GM21526 (cell line): ENCODE data around the gene CCL7.
"Not testable (repeated sequence)": the region's sequence is repeated elsewhere in the genome, so short reads cannot be mapped to it uniquely, and the experiment has no call there.

Experiments
- ATAC-seq: cut with Tn5 transposase; IDR thresholded peaks from one replicate; pipeline ENCODE4 v1.9.1; 2021; ENCODE audit warnings: moderate library complexity; ENCODE audit not compliant: unreplicated experiment, low FRiP score

The CCL7 gene

GRCh38 chr17:34269969-34270368, at the start of gene CCL7:
CCL7 (plus strand) TSS chr17:34270221; CDS start chr17:34270291, 70 bp downstream.
- ATAC-seq, result no peak

- ATAC-seq, result no peak
Measured at GRCh38 chr17:34220752-34221395, 49.1 kb upstream of the CCL7 start.

- no peak for ATAC-seq
Measured at GRCh38 chr17:34221411-34221810, 48.6 kb upstream of the CCL7 start.

- no peak for ATAC-seq
Measured at GRCh38 chr17:34222722-34223497, 47.1 kb upstream of the CCL7 start.

- no peak for ATAC-seq
Measured at GRCh38 chr17:34225046-34225445, 45.0 kb upstream of the CCL7 start.

GRCh38 chr17:34226011-34226743, 43.8 kb upstream of the CCL7 start:
- ATAC-seq, result no peak

- ATAC-seq, result no peak
Measured at GRCh38 chr17:34226744-34227034, 43.3 kb upstream of the CCL7 start.

- ATAC-seq, result not testable (repeated sequence)
Measured at GRCh38 chr17:34227293-34227692, 42.7 kb upstream of the CCL7 start.

- ATAC-seq, result no peak
Measured at GRCh38 chr17:34227707-34228106, 42.3 kb upstream of the CCL7 start.

GRCh38 chr17:34228781-34229180, 41.2 kb upstream of the CCL7 start:
- no peak for ATAC-seq

GRCh38 chr17:34230342-34230741, 39.7 kb upstream of the CCL7 start:
- ATAC-seq, result no peak

GRCh38 chr17:34234616-34235015, 35.4 kb upstream of the CCL7 start:
- no peak for ATAC-seq

GRCh38 chr17:34235389-34236028, 34.5 kb upstream of the CCL7 start:
- no peak for ATAC-seq

- ATAC-seq, result no peak
Measured at GRCh38 chr17:34236281-34236892, 33.6 kb upstream of the CCL7 start.

- ATAC-seq, result no peak
Measured at GRCh38 chr17:34237458-34237857, 32.6 kb upstream of the CCL7 start.

- no peak for ATAC-seq
Measured at GRCh38 chr17:34241062-34241461, 29.0 kb upstream of the CCL7 start.

GRCh38 chr17:34242587-34243363, 27.2 kb upstream of the CCL7 start:
- no peak for ATAC-seq

- no peak for ATAC-seq
Measured at GRCh38 chr17:34243364-34244320, 26.4 kb upstream of the CCL7 start.

GRCh38 chr17:34245351-34245905, 24.6 kb upstream of the CCL7 start:
- no peak for ATAC-seq
